Calu3 (cell line): ENCODE data around the gene CDC20B. TPM values are rescaled to one million over a fixed set of nuclear protein-coding genes. Genes with fewer than 3 reads are reported as not detected.

Experiments
- BruUV-seq: library from RNA; stranded (reverse); fragments of 400-500 nt; replicated peaks from 2 replicates; lab custom pipeline; 2021; lab: Mats Ljungman, UMichigan
- CTCF ChIA-PET: fragments of 300-600 bp; sonication (Branson Sonifier 250); formaldehyde crosslinking; loops from one replicate; lab custom pipeline; 2022; ENCODE audit warnings: antibody characterized with exemption; lab: Charles Lee
- DNase-seq: peaks from one replicate; pipeline ENCODE4 v3.0.0; 2022
- H3K27ac Mint-ChIP-seq: one replicate; pipeline ENCODE4 v1.8.0; 2022; ENCODE audit warnings: mixed read lengths; ENCODE audit not compliant: unreplicated experiment
- H3K27me3 Mint-ChIP-seq: one replicate; pipeline ENCODE4 v1.8.0; 2022; ENCODE audit warnings: mixed read lengths; ENCODE audit not compliant: unreplicated experiment
- H3K36me3 Mint-ChIP-seq: one replicate; pipeline ENCODE4 v1.8.0; 2022; ENCODE audit warnings: mild to moderate bottlenecking, moderate library complexity, mixed read lengths; ENCODE audit not compliant: insufficient read depth, unreplicated experiment
- H3K4me1 Mint-ChIP-seq: one replicate; pipeline ENCODE4 v1.8.0; 2022; ENCODE audit warnings: mild to moderate bottlenecking, low read depth, mixed read lengths; ENCODE audit not compliant: unreplicated experiment
- H3K4me3 Mint-ChIP-seq: one replicate; pipeline ENCODE4 v1.8.0; 2022; ENCODE audit warnings: mild to moderate bottlenecking, low read depth, moderate library complexity, mixed read lengths; ENCODE audit not compliant: unreplicated experiment
- H3K9me3 Mint-ChIP-seq: one replicate; pipeline ENCODE4 v1.8.0; 2022; ENCODE audit warnings: low read depth, mixed read lengths; ENCODE audit not compliant: unreplicated experiment
- intact Hi-C: fragments of 100-400 bp; cut with micrococcal nuclease; formaldehyde crosslinking; loops from one replicate; pipeline ENCODE4 v1.10.0; 2022; ENCODE audit not compliant: unreplicated experiment
- total RNA-seq: library from RNA; stranded (reverse); gene quantifications from 2 replicates; pipeline ENCODE4 v1.2.3, GENCODE V29; 2022
- TF ChIP-seq, protein P1 (sequence below): fragments of 200-600 bp; IDR thresholded peaks from one replicate; pipeline ENCODE4 v1.8.0; 2022; ENCODE audit warnings: antibody characterized with exemption; ENCODE audit not compliant: unreplicated experiment

CDC20B gene
- total RNA-seq, 1 experiment from 2014 or later = not detected

DNA sequence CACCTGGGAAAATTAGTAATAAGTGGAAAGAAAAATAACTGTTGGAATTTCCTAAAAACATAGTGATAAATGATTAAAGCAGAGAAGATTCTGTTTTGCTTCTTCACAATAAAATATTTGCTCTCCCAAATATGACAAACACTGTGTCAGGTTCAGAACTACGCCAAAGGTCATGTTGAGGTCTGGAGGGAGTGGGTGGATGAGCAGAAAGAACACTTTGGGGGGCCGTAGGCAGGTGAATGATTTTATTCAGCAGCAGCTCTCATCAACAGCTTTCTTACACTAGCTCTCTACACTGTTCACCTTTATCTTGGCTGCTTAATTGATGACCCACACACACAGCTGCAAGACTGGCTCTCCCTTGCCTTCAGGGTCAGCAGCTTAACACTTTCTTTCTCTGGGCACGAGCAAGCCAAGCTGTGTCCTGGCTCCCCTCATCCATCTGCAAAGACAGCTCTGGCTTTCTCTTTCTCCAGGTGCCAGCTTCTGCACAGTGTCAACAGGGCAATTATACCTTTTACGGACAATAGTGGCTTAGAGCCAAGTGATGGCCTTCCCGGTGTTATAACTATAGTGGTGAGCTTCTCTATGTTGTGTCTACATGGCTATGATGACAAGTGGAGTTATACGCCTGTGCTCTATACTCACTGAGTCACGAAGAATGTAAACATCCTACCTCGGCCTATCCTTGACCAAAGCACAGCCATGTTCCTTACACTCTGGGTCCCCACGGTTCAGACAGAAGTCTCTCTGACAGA, 31.9 kb downstream of the CDC20B start:
- H3K36me3 Mint-ChIP-seq = no peaks in the 10 kb centered on the region
- H3K4me1 Mint-ChIP-seq = no peaks in the 10 kb centered on the region
- no TSS peak for BruUV-seq
- H3K27ac Mint-ChIP-seq = no peak overlapping the region
- TF ChIP-seq, protein P1, sequence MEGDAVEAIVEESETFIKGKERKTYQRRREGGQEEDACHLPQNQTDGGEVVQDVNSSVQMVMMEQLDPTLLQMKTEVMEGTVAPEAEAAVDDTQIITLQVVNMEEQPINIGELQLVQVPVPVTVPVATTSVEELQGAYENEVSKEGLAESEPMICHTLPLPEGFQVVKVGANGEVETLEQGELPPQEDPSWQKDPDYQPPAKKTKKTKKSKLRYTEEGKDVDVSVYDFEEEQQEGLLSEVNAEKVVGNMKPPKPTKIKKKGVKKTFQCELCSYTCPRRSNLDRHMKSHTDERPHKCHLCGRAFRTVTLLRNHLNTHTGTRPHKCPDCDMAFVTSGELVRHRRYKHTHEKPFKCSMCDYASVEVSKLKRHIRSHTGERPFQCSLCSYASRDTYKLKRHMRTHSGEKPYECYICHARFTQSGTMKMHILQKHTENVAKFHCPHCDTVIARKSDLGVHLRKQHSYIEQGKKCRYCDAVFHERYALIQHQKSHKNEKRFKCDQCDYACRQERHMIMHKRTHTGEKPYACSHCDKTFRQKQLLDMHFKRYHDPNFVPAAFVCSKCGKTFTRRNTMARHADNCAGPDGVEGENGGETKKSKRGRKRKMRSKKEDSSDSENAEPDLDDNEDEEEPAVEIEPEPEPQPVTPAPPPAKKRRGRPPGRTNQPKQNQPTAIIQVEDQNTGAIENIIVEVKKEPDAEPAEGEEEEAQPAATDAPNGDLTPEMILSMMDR = no peak
- intact Hi-C loops = no loop called here
- no peaks in the 10 kb centered on the region for H3K9me3 Mint-ChIP-seq
- CTCF ChIA-PET = no interaction called here
- DNase-seq = no peak
- H3K27me3 Mint-ChIP-seq = peaks cover 70% of the 10 kb centered on the region
- H3K4me3 Mint-ChIP-seq = no peak overlapping the region

DNA sequence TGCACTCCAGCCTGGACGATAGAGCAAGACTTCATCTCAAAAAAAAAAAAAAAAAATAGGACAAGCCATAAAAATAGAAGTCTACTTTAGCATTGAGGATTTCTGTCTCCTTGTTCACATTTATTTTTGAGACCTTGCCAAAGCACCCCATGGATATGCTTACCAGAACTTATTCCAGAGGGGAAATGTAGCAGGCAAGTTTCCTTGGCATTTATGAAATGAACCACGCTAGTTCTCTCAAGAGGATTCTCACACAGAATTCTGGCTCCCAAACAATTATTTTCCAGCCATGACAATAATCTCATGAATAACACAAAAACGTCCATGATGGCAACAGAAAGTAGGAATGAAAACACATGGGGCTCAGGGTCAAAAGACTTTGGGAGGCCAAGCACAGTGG, 36.5 kb downstream of the CDC20B start:
- peaks cover 59% of the 10 kb centered on the region for H3K27me3 Mint-ChIP-seq
- TF ChIP-seq, protein P1 = no peak
- no TSS peak for BruUV-seq
- CTCF ChIA-PET = no interaction called here
- no peak for DNase-seq
- H3K4me3 Mint-ChIP-seq = no peak overlapping the region
- no peaks in the 10 kb centered on the region for H3K9me3 Mint-ChIP-seq
- intact Hi-C loops = no loop called here
- H3K4me1 Mint-ChIP-seq = no peaks in the 10 kb centered on the region
- H3K36me3 Mint-ChIP-seq = no peaks in the 10 kb centered on the region
- H3K27ac Mint-ChIP-seq = no peak overlapping the region

DNA sequence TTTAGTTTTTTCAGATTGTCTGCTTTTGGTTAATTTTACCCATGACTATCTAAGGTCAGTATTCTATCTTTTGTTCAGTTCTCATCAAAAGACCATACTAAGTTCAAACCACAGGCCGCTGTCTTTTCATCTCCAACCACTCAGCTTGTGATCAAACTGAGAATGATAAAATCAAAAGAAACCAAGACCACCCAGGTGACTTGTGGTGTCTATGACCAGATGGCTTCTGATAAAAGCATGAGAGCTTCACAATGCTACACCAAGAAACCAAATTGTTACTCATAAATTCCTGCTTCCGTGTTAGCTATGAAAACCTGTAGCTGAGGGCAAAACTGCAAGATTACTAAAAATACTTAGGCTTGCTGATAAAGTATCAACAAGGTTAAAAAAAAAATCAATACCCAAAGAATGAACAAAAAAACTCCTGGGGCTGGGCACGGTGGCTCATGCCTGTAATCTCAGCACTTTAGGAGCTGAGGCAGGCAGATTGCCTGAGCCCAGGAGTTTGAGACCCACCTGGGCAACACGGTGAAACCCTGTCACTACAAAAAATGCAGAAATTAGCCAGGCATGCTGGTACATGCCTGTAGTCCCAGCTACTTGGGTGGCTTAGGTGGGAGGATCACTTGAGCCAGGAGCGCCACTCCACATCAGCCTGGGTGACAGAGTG, 38.8 kb downstream of the CDC20B start:
- Mint-ChIP-seq H3K27ac (no peak overlapping the region), H3K4me3 (no peak overlapping the region), H3K27me3 (peaks cover 68% of the 10 kb centered on the region), H3K36me3 (no peaks in the 10 kb centered on the region), H3K9me3 (no peaks in the 10 kb centered on the region), H3K4me1 (no peaks in the 10 kb centered on the region)
- intact Hi-C loops = no loop called here
- TF ChIP-seq, protein P1 = no peak
- DNase-seq = no peak
- CTCF ChIA-PET = no interaction called here
- BruUV-seq = no TSS peak

DNA sequence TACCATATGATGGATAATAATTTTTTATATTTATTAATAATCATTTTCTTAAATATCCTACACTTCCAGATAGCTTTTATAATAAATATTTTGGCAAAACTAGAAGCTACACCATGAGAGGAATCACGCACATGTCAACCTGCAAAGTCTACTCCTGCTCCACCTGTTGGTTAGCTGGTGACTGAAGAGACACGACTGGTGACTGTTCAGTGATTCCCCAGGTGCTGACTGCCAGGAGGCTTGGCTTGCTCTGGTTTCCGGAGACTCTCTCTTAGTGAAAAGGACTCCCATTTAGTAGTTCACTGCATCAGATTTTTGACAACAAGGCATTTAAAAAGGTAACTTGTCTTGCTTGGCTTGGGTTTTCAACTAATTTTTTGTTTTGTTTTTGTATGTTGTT, 49.6 kb downstream of the CDC20B start:
- TF ChIP-seq, protein P1 = no peak
- Mint-ChIP-seq H3K9me3 (no peaks in the 10 kb centered on the region), H3K4me1 (no peaks in the 10 kb centered on the region), H3K27ac (no peak overlapping the region), H3K4me3 (no peak overlapping the region), H3K27me3 (peaks cover 81% of the 10 kb centered on the region), H3K36me3 (no peaks in the 10 kb centered on the region)
- BruUV-seq = no TSS peak
- CTCF ChIA-PET = no interaction called here
- DNase-seq = no peak
- intact Hi-C loops = no loop called here
